PC-9 (cell line): ENCODE results near the gene NUP155. TPM values are rescaled to one million over a fixed set of nuclear protein-coding genes. Genes with fewer than 3 reads are reported as not detected.
"Not testable (repeated sequence)": the region's sequence is repeated elsewhere in the genome, so short reads cannot be mapped to it uniquely, and the experiment has no call there.

Source experiments
- BruUV-seq: library from RNA; stranded (reverse); fragments of 400-500 nt; replicated peaks from 2 replicates; lab custom pipeline; 2021; lab: Mats Ljungman, UMichigan
- CTCF ChIA-PET: fragments of 300-600 bp; sonication (Branson Sonifier 250); formaldehyde crosslinking; loops from one replicate; lab custom pipeline; 2022; ENCODE audit warnings: antibody characterized with exemption; lab: Charles Lee
- POLR2A ChIA-PET: fragments of 300-600 bp; sonication (Branson Sonifier 250); formaldehyde crosslinking; loops from one replicate; lab custom pipeline; 2022; ENCODE audit warnings: antibody characterized with exemption; ENCODE audit not compliant: unreplicated experiment; lab: Charles Lee
- DNase-seq, 2 experiments: peaks; one replicate each; pipeline versions ENCODE4 v3.0.0 to v3.0.0-alpha.2; 2015 to 2022; ENCODE audit warnings: mixed read lengths in 1 of 2
- H2AFZ ChIP-seq: fragments of 200-600 bp; sonication (generic); 2 replicates; pipeline ENCODE4 v1.8.1; 2017; ENCODE audit warnings: antibody characterized with exemption
- H3F3A ChIP-seq: fragments of 200-600 bp; sonication (generic); 2 replicates; pipeline ENCODE4 v1.8.1; 2017; ENCODE audit warnings: antibody characterized with exemption, mild to moderate bottlenecking, low read depth; ENCODE audit not compliant: insufficient read depth
- H3K27ac ChIP-seq: fragments of 200-600 bp; sonication (generic); 2 replicates; pipeline ENCODE4 v1.6.1; 2016; ENCODE audit warnings: mixed run types
- H3K27me3 ChIP-seq: fragments of 200-600 bp; sonication (generic); 2 replicates; pipeline ENCODE4 v1.6.1; 2016; ENCODE audit warnings: low read depth, mixed run types; ENCODE audit not compliant: insufficient read depth
- H3K36me3 ChIP-seq: fragments of 200-600 bp; sonication (generic); 2 replicates; pipeline ENCODE4 v1.6.1; 2016; ENCODE audit warnings: low read depth, mixed run types
- H3K4me1 ChIP-seq: fragments of 200-600 bp; sonication (generic); replicated peaks from 2 replicates; pipeline ENCODE4 v1.6.1; 2016; ENCODE audit warnings: mixed run types; ENCODE audit not compliant: insufficient read depth
- H3K4me2 ChIP-seq: fragments of 200-600 bp; sonication (generic); 2 replicates; pipeline ENCODE4 v1.6.1; 2017; ENCODE audit warnings: mixed run types
- H3K4me3 ChIP-seq: fragments of 200-600 bp; sonication (generic); 2 replicates; pipeline ENCODE4 v1.6.1; 2016; ENCODE audit warnings: mixed run types
- H3K79me2 ChIP-seq: fragments of 200-600 bp; sonication (generic); 2 replicates; pipeline ENCODE4 v1.6.1; 2017; ENCODE audit warnings: low read depth, mixed run types
- H3K9me2 ChIP-seq: fragments of 200-600 bp; sonication (generic); 2 replicates; pipeline ENCODE4 v1.8.1; 2017; ENCODE audit warnings: mild to moderate bottlenecking; ENCODE audit not compliant: insufficient read depth
- H3K9me3 ChIP-seq: fragments of 200-600 bp; sonication (generic); 2 replicates; pipeline ENCODE4 v1.8.1; 2016; ENCODE audit warnings: low read depth; ENCODE audit not compliant: insufficient read depth
- H4K20me1 ChIP-seq: fragments of 200-600 bp; sonication (generic); 2 replicates; pipeline ENCODE4 v1.8.1; 2017; ENCODE audit not compliant: insufficient read depth
- CTCF ChIP-seq: fragments of 200-600 bp; sonication (generic); conservative IDR thresholded peaks from 2 replicates; pipeline ENCODE4 v1.6.1; 2017; ENCODE audit warnings: mixed run types, antibody characterized with exemption, mild to moderate bottlenecking, moderate library complexity
- EZH2 ChIP-seq: fragments of 200-600 bp; sonication (generic); IDR thresholded peaks from 2 replicates; pipeline ENCODE4 v1.8.0; 2017; ENCODE audit warnings: antibody characterized with exemption, low read depth
- intact Hi-C: fragments of 100-400 bp; cut with micrococcal nuclease; formaldehyde crosslinking; loops from one replicate; pipeline ENCODE4 v1.10.0; 2022; ENCODE audit not compliant: unreplicated experiment
- total RNA-seq: library from RNA; stranded (reverse); gene quantifications from 2 replicates; pipeline ENCODE4 v1.2.3, GENCODE V29; 2021

The NUP155 gene
- total RNA-seq, 1 experiment from 2014 or later: 92.3 TPM

- CTCF ChIA-PET: interaction anchor here (0.6 kb wide), 1 partner anchor 43 kb away, joined by 12 read pairs; no protein-coding TSS in a partner anchor
- H4K20me1 ChIP-seq: no peaks in the 10 kb centered on the region
- peaks cover 4% of the 10 kb centered on the region; the same call in 1 of the 2 replicates for H3K36me3 ChIP-seq
- H3K4me3 ChIP-seq: no peak overlapping the region
- peaks cover 29% of the 10 kb centered on the region for H3K4me1 ChIP-seq
- POLR2A ChIA-PET: interaction anchor here (0.6 to 0.8 kb wide), 3 partner anchors 26 to 393 kb away, joined by 5 to 21 read pairs (median 6); partner anchors contain the start of gene CPLANE1
- H3K4me2 ChIP-seq: no peak overlapping the region
- TF ChIP-seq EZH2: no peak
- TF ChIP-seq CTCF: no peak
- no peak overlapping the region for H2AFZ ChIP-seq
- H3K27me3 ChIP-seq: no peaks in the 10 kb centered on the region
- DNase-seq: peak in 1 of 2 experiments; percentile 20
- H3K9me2 ChIP-seq: no peaks in the 10 kb centered on the region
- H3K27ac ChIP-seq: no peak overlapping the region
- H3K79me2 ChIP-seq: no peaks in the 10 kb centered on the region
- H3K9me3 ChIP-seq: peaks cover 39% of the 10 kb centered on the region
- BruUV-seq: no TSS peak
- intact Hi-C loops: no loop called here
- peaks cover 13% of the 10 kb centered on the region; the same call in 1 of the 2 replicates for H3F3A ChIP-seq
Observed at GRCh38 chr5:37275511-37275910, 95.4 kb downstream of the NUP155 start.

- TF ChIP-seq CTCF: no peak
- no peaks in the 10 kb centered on the region for H4K20me1 ChIP-seq
- peaks cover 8% of the 10 kb centered on the region; the same call in 1 of the 2 replicates for H3K36me3 ChIP-seq
- peaks cover 13% of the 10 kb centered on the region; the same call in 1 of the 2 replicates for H3F3A ChIP-seq
- H3K27me3 ChIP-seq: no peaks in the 10 kb centered on the region
- intact Hi-C loops: loop anchor here (1.0 kb wide), 1 partner anchor 23 kb away; the partner anchor contains the start of gene CPLANE1
- H2AFZ ChIP-seq: peak overlapping the region; percentile 71; the same call in 1 of the 2 replicates
- H3K4me1 ChIP-seq: peaks cover 29% of the 10 kb centered on the region
- ChIA-PET POLR2A (interaction anchor here (0.6 to 0.9 kb wide), 10 partner anchors 10 to 343 kb away, joined by 3 to 13 read pairs (median 4); partner anchors contain the start of genes CPLANE1, NUP155 and WDR70), CTCF (interaction anchor here (0.9 to 1.5 kb wide), 2 partner anchors 24 to 402 kb away, joined by 6 to 7 read pairs; partner anchors contain the start of gene CPLANE1)
- no peaks in the 10 kb centered on the region for H3K9me2 ChIP-seq
- peak overlapping the region; percentile 83 for H3K27ac ChIP-seq
- DNase-seq: peak; percentile 89 to 94
- H3K4me3 ChIP-seq: no peak overlapping the region
- no peaks in the 10 kb centered on the region for H3K79me2 ChIP-seq
- peak overlapping the region; percentile 60 for H3K4me2 ChIP-seq
- no TSS peak for BruUV-seq
- H3K9me3 ChIP-seq: peaks cover 35% of the 10 kb centered on the region
Observed at GRCh38 chr5:37272511-37272910, 98.4 kb downstream of the NUP155 start.

- H3F3A ChIP-seq, H3K4me3 ChIP-seq, H3K79me2 ChIP-seq, H3K9me2 ChIP-seq, intact Hi-C loops, H2AFZ ChIP-seq, H4K20me1 ChIP-seq, H3K27me3 ChIP-seq, H3K36me3 ChIP-seq, BruUV-seq, H3K4me2 ChIP-seq, POLR2A ChIA-PET, H3K27ac ChIP-seq, DNase-seq, CTCF ChIA-PET: not testable (repeated sequence)
- peaks cover 16% of the 10 kb centered on the region for H3K4me1 ChIP-seq
- H3K9me3 ChIP-seq: peaks cover 28% of the 10 kb centered on the region; the same call in 1 of the 2 replicates
Observed at GRCh38 chr5:37268100-37268499, 102.8 kb downstream of the NUP155 start.
